ENCODE results near the gene RNF208.

The RNF208 gene

DNA sequence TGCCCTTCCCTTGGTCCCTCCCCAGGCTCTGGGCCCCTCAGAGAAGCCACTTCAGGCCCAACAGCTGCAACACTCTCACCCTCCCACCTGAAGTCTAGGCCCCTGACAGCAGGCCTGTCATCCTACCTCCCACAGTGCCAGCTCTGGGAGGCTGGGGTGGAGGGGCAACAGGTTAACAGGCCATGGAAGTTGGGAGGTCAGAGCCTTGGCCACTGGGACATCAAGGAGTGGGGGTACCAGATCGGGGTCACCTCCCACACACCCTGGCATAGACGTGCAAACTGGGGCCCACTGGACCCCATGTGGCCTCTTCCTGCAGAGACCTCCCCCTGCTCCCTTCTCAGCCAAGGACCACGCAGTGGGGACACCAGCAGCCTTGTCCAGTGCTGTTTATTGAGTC lies 30.8 kb downstream of the RNF208 start:
- H3K27me3 ChIP-seq (ENCODE audit: control insufficient read depth, low read length) = no peaks in the 10 kb centered on the region
- H3K4me3 ChIP-seq (ENCODE audit: low read length) = no peak overlapping the region
- no peak overlapping the region for H3K4me2 ChIP-seq (ENCODE audit: low read length)
- no peaks in the 10 kb centered on the region for H3K9me2 ChIP-seq (replicated peaks; ENCODE audit: control insufficient read depth, low read length)
- H3F3A ChIP-seq (ENCODE audit: control insufficient read depth, insufficient read depth) = no peaks in the 10 kb centered on the region
- TF ChIP-seq EZH2phosphoT487 (IDR thresholded peaks at IDR 0.05; ENCODE audit: borderline replicate concordance, low read length) = no peak
- TF ChIP-seq, protein P1, sequence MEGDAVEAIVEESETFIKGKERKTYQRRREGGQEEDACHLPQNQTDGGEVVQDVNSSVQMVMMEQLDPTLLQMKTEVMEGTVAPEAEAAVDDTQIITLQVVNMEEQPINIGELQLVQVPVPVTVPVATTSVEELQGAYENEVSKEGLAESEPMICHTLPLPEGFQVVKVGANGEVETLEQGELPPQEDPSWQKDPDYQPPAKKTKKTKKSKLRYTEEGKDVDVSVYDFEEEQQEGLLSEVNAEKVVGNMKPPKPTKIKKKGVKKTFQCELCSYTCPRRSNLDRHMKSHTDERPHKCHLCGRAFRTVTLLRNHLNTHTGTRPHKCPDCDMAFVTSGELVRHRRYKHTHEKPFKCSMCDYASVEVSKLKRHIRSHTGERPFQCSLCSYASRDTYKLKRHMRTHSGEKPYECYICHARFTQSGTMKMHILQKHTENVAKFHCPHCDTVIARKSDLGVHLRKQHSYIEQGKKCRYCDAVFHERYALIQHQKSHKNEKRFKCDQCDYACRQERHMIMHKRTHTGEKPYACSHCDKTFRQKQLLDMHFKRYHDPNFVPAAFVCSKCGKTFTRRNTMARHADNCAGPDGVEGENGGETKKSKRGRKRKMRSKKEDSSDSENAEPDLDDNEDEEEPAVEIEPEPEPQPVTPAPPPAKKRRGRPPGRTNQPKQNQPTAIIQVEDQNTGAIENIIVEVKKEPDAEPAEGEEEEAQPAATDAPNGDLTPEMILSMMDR (IDR thresholded peaks at IDR 0.05; ENCODE audit: low read depth, low read length, poor library complexity, severe bottlenecking) = no peak
- H3K27ac ChIP-seq (ENCODE audit: low read depth, low read length) = no peak overlapping the region
- peaks cover 45% of the 10 kb centered on the region for H3K79me2 ChIP-seq (ENCODE audit: control insufficient read depth, low read length)
- H3K9me3 ChIP-seq (ENCODE audit: control insufficient read depth, insufficient read depth, low read length) = no peaks in the 10 kb centered on the region
- H3K4me1 ChIP-seq (ENCODE audit: control insufficient read depth, low read length) = peaks cover 29% of the 10 kb centered on the region
- no peaks in the 10 kb centered on the region for H4K20me1 ChIP-seq (ENCODE audit: control insufficient read depth, insufficient read depth, low read depth, low read length)
- peaks cover 39% of the 10 kb centered on the region for H3K36me3 ChIP-seq (ENCODE audit: control insufficient read depth, low read length)

DNA sequence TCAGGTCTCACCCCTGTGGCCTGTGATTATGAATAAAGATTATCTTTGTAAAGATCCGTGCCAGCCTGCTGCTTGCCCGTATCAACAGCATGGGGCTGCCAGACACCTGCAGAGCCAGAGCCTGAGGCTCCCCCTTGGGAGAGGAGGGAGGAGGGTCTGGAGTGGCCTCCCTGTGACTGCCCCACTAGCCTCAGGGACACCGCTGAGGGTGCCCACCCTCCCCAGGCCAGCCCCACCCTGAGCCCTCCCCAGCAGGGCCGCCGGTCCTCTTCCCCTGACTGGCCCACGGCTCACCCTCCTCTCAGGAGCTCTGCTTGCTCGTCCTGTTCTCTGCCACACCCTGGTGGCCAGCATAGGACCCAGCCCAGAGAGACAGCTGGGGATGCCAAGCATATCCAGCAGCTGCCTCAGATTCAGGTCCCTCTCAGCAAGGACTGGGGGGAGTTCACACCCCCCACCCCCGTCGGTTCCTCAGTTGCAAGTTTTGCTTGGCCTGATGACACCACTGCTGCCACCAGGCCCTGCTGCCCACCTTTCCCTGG lies 31.7 kb downstream of the RNF208 start:
- no peaks in the 10 kb centered on the region for H3K9me3 ChIP-seq (ENCODE audit: control insufficient read depth, insufficient read depth, low read length)
- no peaks in the 10 kb centered on the region for H4K20me1 ChIP-seq (ENCODE audit: control insufficient read depth, insufficient read depth, low read depth, low read length)
- peaks cover 54% of the 10 kb centered on the region for H3K79me2 ChIP-seq (ENCODE audit: control insufficient read depth, low read length)
- no peaks in the 10 kb centered on the region for H3K27me3 ChIP-seq (ENCODE audit: control insufficient read depth, low read length)
- H3K4me3 ChIP-seq (ENCODE audit: low read length) = peak overlapping the region; percentile 95
- H3K27ac ChIP-seq (ENCODE audit: low read depth, low read length) = no peak overlapping the region
- H3K4me1 ChIP-seq (ENCODE audit: control insufficient read depth, low read length) = peaks cover 29% of the 10 kb centered on the region
- peaks cover 44% of the 10 kb centered on the region for H3K36me3 ChIP-seq (ENCODE audit: control insufficient read depth, low read length)
- no peaks in the 10 kb centered on the region for H3K9me2 ChIP-seq (replicated peaks; ENCODE audit: control insufficient read depth, low read length)
- H3K4me2 ChIP-seq (ENCODE audit: low read length) = peak overlapping the region; percentile 72
- H3F3A ChIP-seq (ENCODE audit: control insufficient read depth, insufficient read depth) = no peaks in the 10 kb centered on the region
- TF ChIP-seq EZH2phosphoT487 (IDR thresholded peaks at IDR 0.05; ENCODE audit: borderline replicate concordance, low read length) = no peak
- TF ChIP-seq, protein P1 (IDR thresholded peaks at IDR 0.05; ENCODE audit: low read depth, low read length, poor library complexity, severe bottlenecking) = no peak

DNA sequence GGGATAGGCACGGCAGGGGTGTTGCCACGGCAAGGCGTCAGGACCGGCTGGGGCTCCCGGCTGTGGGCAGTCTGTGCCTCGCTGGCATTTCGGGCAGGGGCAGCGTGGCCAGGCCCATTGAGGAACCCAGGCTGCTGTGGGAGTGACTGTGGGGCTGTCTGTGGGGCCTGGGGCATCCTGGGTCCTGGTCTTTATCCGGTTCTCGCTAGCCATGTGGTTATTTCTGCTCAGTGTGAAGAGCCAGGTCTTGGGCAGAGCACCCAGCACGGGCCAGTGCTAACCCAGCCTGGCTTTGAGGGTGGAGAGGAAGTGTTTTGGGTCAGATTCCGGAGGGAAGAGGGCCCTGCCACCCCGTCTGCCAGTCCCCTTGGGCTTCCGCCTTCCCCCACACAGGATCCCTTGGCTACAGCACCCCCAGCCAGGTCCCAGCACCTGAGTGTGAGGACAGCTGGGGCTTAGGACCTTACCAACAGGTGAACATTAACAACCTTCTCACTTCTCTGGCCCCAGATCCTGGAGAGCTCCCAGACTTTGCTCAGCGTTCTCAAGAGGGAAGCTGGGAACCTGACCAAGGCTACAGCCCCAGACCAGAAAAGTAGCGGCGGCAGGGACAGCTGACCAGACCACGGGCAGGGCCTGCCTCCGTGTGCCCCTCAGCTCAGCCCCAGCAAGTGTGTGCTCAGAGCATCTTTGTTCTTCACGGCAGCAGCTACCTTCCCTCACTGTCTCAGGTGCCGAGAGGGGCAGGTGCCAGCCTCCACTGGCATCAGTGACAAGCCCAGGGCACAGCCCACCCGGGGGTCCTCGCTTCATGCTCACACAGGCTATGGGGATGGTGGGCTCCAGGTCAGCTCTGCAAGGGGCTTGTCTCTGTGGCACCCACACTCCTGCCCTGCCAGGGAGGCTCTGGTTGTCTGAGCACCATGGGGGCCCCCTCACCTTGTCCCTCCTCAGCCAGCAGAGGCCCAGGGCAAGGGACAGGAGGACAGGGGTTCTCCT lies 32.4 kb downstream of the RNF208 start:
- Histone ChIP-seq H3K36me3 (ENCODE audit: control insufficient read depth, low read length) (peaks cover 49% of the 10 kb centered on the region), H3K9me3 (ENCODE audit: control insufficient read depth, insufficient read depth, low read length) (no peaks in the 10 kb centered on the region), H4K20me1 (ENCODE audit: control insufficient read depth, insufficient read depth, low read depth, low read length) (no peaks in the 10 kb centered on the region), H3K27me3 (ENCODE audit: control insufficient read depth, low read length) (no peaks in the 10 kb centered on the region), H3K27ac (ENCODE audit: low read depth, low read length) (peak overlapping the region; percentile 83), H3K79me2 (ENCODE audit: control insufficient read depth, low read length) (peaks cover 59% of the 10 kb centered on the region), H3F3A (ENCODE audit: control insufficient read depth, insufficient read depth) (no peaks in the 10 kb centered on the region), H3K4me3 (ENCODE audit: low read length) (peak overlapping the region; percentile 95), H3K4me1 (ENCODE audit: control insufficient read depth, low read length) (peaks cover 29% of the 10 kb centered on the region), H3K9me2 (replicated peaks; ENCODE audit: control insufficient read depth, low read length) (no peaks in the 10 kb centered on the region), H3K4me2 (ENCODE audit: low read length) (peak overlapping the region; percentile 72)
- no peak for TF ChIP-seq EZH2phosphoT487 (IDR thresholded peaks at IDR 0.05; ENCODE audit: borderline replicate concordance, low read length)
- TF ChIP-seq, protein P1 (IDR thresholded peaks at IDR 0.05; ENCODE audit: low read depth, low read length, poor library complexity, severe bottlenecking) = no peak

Data from DOHH2 (cell line).